Endodermal cell (in vitro differentiated cells): ENCODE results near the gene TRPV3. TPM values are rescaled to one million over a fixed set of nuclear protein-coding genes. Genes with fewer than 3 reads are reported as not detected.

Experiments used
- DNase-seq: peaks from one replicate; pipeline ENCODE4 v3.0.0-alpha.2; 2017
- H3K27ac ChIP-seq: 2 replicates; pipeline ENCODE4 v1.5.1; 2013; ENCODE audit warnings: mild to moderate bottlenecking, low read depth, low read length, moderate library complexity
- H3K27me3 ChIP-seq: 2 replicates; pipeline ENCODE4 v1.6.1; 2013; ENCODE audit warnings: mild to moderate bottlenecking, low read length, moderate library complexity; ENCODE audit not compliant: insufficient read depth, control insufficient read depth, poor library complexity, severe bottlenecking
- H3K36me3 ChIP-seq: 2 replicates; pipeline ENCODE4 v1.7.0; 2013; ENCODE audit warnings: mild to moderate bottlenecking, low read length, moderate library complexity; ENCODE audit not compliant: control insufficient read depth, insufficient read depth
- H3K4me1 ChIP-seq: one replicate; pipeline ENCODE4 v1.7.0; 2013; ENCODE audit warnings: low read length; ENCODE audit not compliant: control insufficient read depth, insufficient read depth
- H3K4me3 ChIP-seq: 2 replicates; pipeline ENCODE4 v1.5.1; 2013; ENCODE audit warnings: mild to moderate bottlenecking, low read length, moderate library complexity
- H3K9ac ChIP-seq: 2 replicates; pipeline ENCODE4 v1.6.1; 2013; ENCODE audit warnings: mild to moderate bottlenecking, low read length, moderate library complexity; ENCODE audit not compliant: poor library complexity, severe bottlenecking; ENCODE audit errors: extremely low read depth
- H3K9me3 ChIP-seq: 2 replicates; pipeline ENCODE4 v1.6.1; 2013; ENCODE audit warnings: mild to moderate bottlenecking, low read length, moderate library complexity; ENCODE audit not compliant: control insufficient read depth
- H3K27ac Mint-ChIP-seq: 2 replicates; pipeline ENCODE4 v1.8.0; 2020; ENCODE audit warnings: mixed read lengths
- H3K27me3 Mint-ChIP-seq: 2 replicates; pipeline ENCODE4 v1.8.0; 2021; ENCODE audit warnings: mild to moderate bottlenecking, mixed read lengths; ENCODE audit not compliant: insufficient read depth
- H3K36me3 Mint-ChIP-seq: 2 replicates; pipeline ENCODE4 v1.8.0; 2020; ENCODE audit warnings: low read depth, mixed read lengths
- H3K4me1 Mint-ChIP-seq: 2 replicates; pipeline ENCODE4 v1.8.0; 2020; ENCODE audit warnings: mixed read lengths
- H3K4me3 Mint-ChIP-seq: 2 replicates; pipeline ENCODE4 v1.8.0; 2020; ENCODE audit warnings: mild to moderate bottlenecking, moderate library complexity, mixed read lengths
- H3K9me3 Mint-ChIP-seq: 2 replicates; pipeline ENCODE4 v1.8.0; 2020; ENCODE audit warnings: mild to moderate bottlenecking, mixed read lengths
- CTCF ChIP-seq: fragments of 200-600 bp; sonication (generic); conservative IDR thresholded peaks from 2 replicates; pipeline ENCODE4 v1.5.0; 2021; ENCODE audit warnings: antibody characterized with exemption, mild to moderate bottlenecking
- WGBS, 2 experiments: methylation state at CpG; one replicate each; pipeline versions ENCODE4 v1.1.5 to v1.1.7; 2013; ENCODE audit warnings: missing lambda C conversion rate in 2 of 2, mixed read lengths in 1 of 2; ENCODE audit not compliant: insufficient coverage in 1 of 2, insufficient read length in 1 of 2; 5-methylcytosine and 5-hydroxymethylcytosine counted together
- total RNA-seq, 2 donors: library from RNA; stranded (reverse); fragmentation: NEBNext Ultra II Directional in 1 of 2; extraction: Animal tissue kit (Norgen Biotek cat#: 25700) in 1 of 2; gene quantifications; 2 replicates in 1 of 2; 3 replicates in 1 of 2; pipeline ENCODE4 v1.2.1, GENCODE V29; 2021

Gene TRPV3
- total RNA-seq, 2 donors from 2014 or later = 6.2 to 11.3 TPM

GRCh38 chr17:3531266-3532101 lies 26.1 kb downstream of the TRPV3 start:
- Mint-ChIP-seq H3K36me3 (peaks cover 10% of the 10 kb centered on the region), H3K4me1 (peaks cover 37% of the 10 kb centered on the region), H3K27me3 (no peaks in the 10 kb centered on the region), H3K27ac (peak overlapping the region; percentile 99), H3K4me3 (no peak overlapping the region), H3K9me3 (no peaks in the 10 kb centered on the region)
- 87 to 97% methylated on average over 6 to 21 of the region's 21 CpGs for WGBS, 2 experiments
- no peaks in the 10 kb centered on the region for H3K9me3 ChIP-seq
- DNase-seq = no peak
- H3K4me1 ChIP-seq = peaks cover 26% of the 10 kb centered on the region
- H3K36me3 ChIP-seq = peaks cover 10% of the 10 kb centered on the region
- H3K27me3 ChIP-seq = no peaks in the 10 kb centered on the region
- no peak for TF ChIP-seq CTCF
- H3K9ac ChIP-seq = peak overlapping the region; percentile 73
- H3K27ac ChIP-seq = peak overlapping the region; percentile 97
- no peak overlapping the region for H3K4me3 ChIP-seq

GRCh38 chr17:3529817-3530741 lies 27.5 kb downstream of the TRPV3 start:
- Histone ChIP-seq H3K27ac (peak overlapping the region; percentile 97), H3K9ac (peak overlapping the region; percentile 73), H3K36me3 (peaks cover 15% of the 10 kb centered on the region), H3K4me3 (peak overlapping the region; percentile 67), H3K9me3 (no peaks in the 10 kb centered on the region), H3K27me3 (no peaks in the 10 kb centered on the region), H3K4me1 (peaks cover 23% of the 10 kb centered on the region)
- no peak for TF ChIP-seq CTCF
- Mint-ChIP-seq H3K4me3 (peak overlapping the region; percentile 39), H3K27me3 (no peaks in the 10 kb centered on the region), H3K36me3 (peaks cover 15% of the 10 kb centered on the region), H3K9me3 (no peaks in the 10 kb centered on the region), H3K27ac (peak overlapping the region; percentile 99), H3K4me1 (peaks cover 30% of the 10 kb centered on the region)
- 43 to 46% methylated on average over 24 to 32 of the region's 32 CpGs for WGBS, 2 experiments
- DNase-seq = peak; percentile 97

DNA sequence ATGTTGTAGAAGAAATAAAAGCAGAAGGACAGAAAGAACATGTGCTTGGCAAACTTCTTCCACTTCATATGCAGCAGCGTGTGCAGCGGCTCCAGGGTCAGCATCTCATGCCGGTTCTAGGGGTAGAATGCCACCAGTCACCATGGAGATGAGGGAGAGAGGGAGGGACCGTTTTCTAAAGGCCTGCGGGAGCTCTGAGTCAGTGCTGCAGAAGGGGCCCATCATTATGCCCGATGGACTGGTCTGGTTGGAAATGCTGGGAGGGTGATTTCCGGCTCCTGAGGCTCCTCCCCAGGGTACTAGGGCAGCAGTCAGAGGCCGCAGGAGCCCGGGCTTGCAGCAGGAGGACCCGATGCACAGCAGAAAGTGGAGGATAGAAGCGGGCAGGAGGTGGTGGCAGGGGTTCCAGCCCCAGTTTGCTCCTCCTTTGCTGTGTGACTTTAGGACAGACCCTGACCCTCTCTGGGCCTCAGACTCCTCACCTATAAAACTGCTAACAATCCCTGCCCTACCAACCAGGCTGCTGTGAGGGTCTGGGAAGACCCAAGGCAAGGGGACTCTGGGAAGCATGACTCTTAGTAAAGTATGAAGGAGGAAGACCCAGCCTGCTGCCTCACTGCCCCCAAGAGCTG lies 28.6 kb downstream of the TRPV3 start:
- WGBS, 2 experiments = 44 to 72% methylated on average over 5 to 11 of the region's 11 CpGs
- Mint-ChIP-seq H3K4me3 (no peak overlapping the region), H3K4me1 (peaks cover 27% of the 10 kb centered on the region), H3K36me3 (peaks cover 20% of the 10 kb centered on the region), H3K27ac (peak overlapping the region; percentile 58), H3K9me3 (no peaks in the 10 kb centered on the region), H3K27me3 (no peaks in the 10 kb centered on the region)
- Histone ChIP-seq H3K27ac (peak overlapping the region; percentile 68), H3K9me3 (no peaks in the 10 kb centered on the region), H3K27me3 (no peaks in the 10 kb centered on the region), H3K4me3 (no peak overlapping the region), H3K9ac (no peak overlapping the region), H3K36me3 (peaks cover 15% of the 10 kb centered on the region), H3K4me1 (peaks cover 23% of the 10 kb centered on the region)
- DNase-seq = peak; percentile 64
- no peak for TF ChIP-seq CTCF
